Effector memory CD4-positive, alpha-beta T cell (primary cell): ENCODE data around the gene SSC5D.

Experiments used
- DNase-seq, 3 donors: peaks; one replicate each; pipeline ENCODE4 v3.0.0-alpha.2; 2020
- H3K27ac ChIP-seq: 2 replicates; pipeline ENCODE4 v1.7.0; 2013; ENCODE audit warnings: mild to moderate bottlenecking, low read length, moderate library complexity; ENCODE audit not compliant: insufficient read depth, poor library complexity, severe bottlenecking
- H3K27me3 ChIP-seq: replicated peaks from 2 replicates; pipeline ENCODE4 v1.7.0; 2013; ENCODE audit warnings: mild to moderate bottlenecking, low read length; ENCODE audit not compliant: insufficient read depth, control insufficient read depth, poor library complexity, severe bottlenecking
- H3K36me3 ChIP-seq: 2 replicates; pipeline ENCODE4 v1.7.0; 2013; ENCODE audit warnings: mild to moderate bottlenecking, low read length, moderate library complexity; ENCODE audit not compliant: control insufficient read depth, insufficient read depth
- H3K4me1 ChIP-seq: 2 replicates; pipeline ENCODE4 v1.7.0; 2013; ENCODE audit warnings: low read length, mild to moderate bottlenecking; ENCODE audit not compliant: control insufficient read depth, insufficient read depth, poor library complexity, severe bottlenecking
- H3K4me3 ChIP-seq: 2 replicates; pipeline ENCODE4 v1.7.0; 2013; ENCODE audit warnings: low read length, low read depth, mild to moderate bottlenecking; ENCODE audit not compliant: insufficient read depth, poor library complexity, severe bottlenecking
- H3K9me3 ChIP-seq: 2 replicates; pipeline ENCODE4 v1.7.0; 2013; ENCODE audit warnings: mild to moderate bottlenecking, low read length, moderate library complexity; ENCODE audit not compliant: control insufficient read depth

The SSC5D gene

GRCh38 chr19:55488986-55489710 lies 912 bp downstream of the SSC5D start:
- Histone ChIP-seq H3K27ac (no peak overlapping the region), H3K4me3 (no peak overlapping the region), H3K36me3 (no peaks in the 10 kb centered on the region), H3K4me1 (peaks cover 13% of the 10 kb centered on the region), H3K9me3 (no peaks in the 10 kb centered on the region), H3K27me3 (no peaks in the 10 kb centered on the region)
- DNase-seq, result no peak

GRCh38 chr19:55489711-55490477 lies 1.7 kb downstream of the SSC5D start:
- no peaks in the 10 kb centered on the region for H3K27me3 ChIP-seq
- DNase-seq, result no peak
- peaks cover 6% of the 10 kb centered on the region for H3K4me1 ChIP-seq
- no peak overlapping the region for H3K27ac ChIP-seq
- H3K4me3 ChIP-seq, result no peak overlapping the region
- no peaks in the 10 kb centered on the region for H3K9me3 ChIP-seq
- H3K36me3 ChIP-seq, result no peaks in the 10 kb centered on the region

GRCh38 chr19:55490478-55491432 lies 2.5 kb downstream of the SSC5D start:
- no peak overlapping the region for H3K27ac ChIP-seq
- H3K4me3 ChIP-seq, result no peak overlapping the region
- no peaks in the 10 kb centered on the region for H3K4me1 ChIP-seq
- H3K36me3 ChIP-seq, result no peaks in the 10 kb centered on the region
- H3K9me3 ChIP-seq, result no peaks in the 10 kb centered on the region
- no peak for DNase-seq
- no peaks in the 10 kb centered on the region for H3K27me3 ChIP-seq

- no peaks in the 10 kb centered on the region for H3K9me3 ChIP-seq
- H3K27me3 ChIP-seq, result no peaks in the 10 kb centered on the region
- no peak overlapping the region for H3K4me3 ChIP-seq
- H3K36me3 ChIP-seq, result no peaks in the 10 kb centered on the region
- no peak overlapping the region for H3K27ac ChIP-seq
- no peaks in the 10 kb centered on the region for H3K4me1 ChIP-seq
- DNase-seq, result no peak
Observed at GRCh38 chr19:55491546-55492360, 3.5 kb downstream of the SSC5D start.

GRCh38 chr19:55492362-55492944 lies 4.2 kb downstream of the SSC5D start:
- H3K4me3 ChIP-seq, result no peak overlapping the region
- no peak for DNase-seq
- no peaks in the 10 kb centered on the region for H3K27me3 ChIP-seq
- H3K36me3 ChIP-seq, result no peaks in the 10 kb centered on the region
- H3K27ac ChIP-seq, result no peak overlapping the region
- no peaks in the 10 kb centered on the region for H3K4me1 ChIP-seq
- no peaks in the 10 kb centered on the region for H3K9me3 ChIP-seq

- DNase-seq, result no peak
- no peaks in the 10 kb centered on the region for H3K36me3 ChIP-seq
- no peaks in the 10 kb centered on the region for H3K9me3 ChIP-seq
- no peak overlapping the region for H3K4me3 ChIP-seq
- no peaks in the 10 kb centered on the region for H3K4me1 ChIP-seq
- no peak overlapping the region for H3K27ac ChIP-seq
- H3K27me3 ChIP-seq, result no peaks in the 10 kb centered on the region
Observed at GRCh38 chr19:55493052-55493644, 4.9 kb downstream of the SSC5D start.

- no peak overlapping the region for H3K27ac ChIP-seq
- H3K4me3 ChIP-seq, result no peak overlapping the region
- no peaks in the 10 kb centered on the region for H3K27me3 ChIP-seq
- H3K4me1 ChIP-seq, result no peaks in the 10 kb centered on the region
- H3K36me3 ChIP-seq, result no peaks in the 10 kb centered on the region
- no peak for DNase-seq
- no peaks in the 10 kb centered on the region for H3K9me3 ChIP-seq
Observed at GRCh38 chr19:55493645-55494171, 5.5 kb downstream of the SSC5D start.

GRCh38 chr19:55494172-55494761 lies 6.0 kb downstream of the SSC5D start:
- no peak overlapping the region for H3K4me3 ChIP-seq
- no peak overlapping the region for H3K27ac ChIP-seq
- H3K36me3 ChIP-seq, result no peaks in the 10 kb centered on the region

More at GRCh38 chr19:55494172-55494761, 6.0 kb downstream of the SSC5D start:
- Histone ChIP-seq H3K9me3 (no peaks in the 10 kb centered on the region), H3K4me1 (no peaks in the 10 kb centered on the region), H3K27me3 (no peaks in the 10 kb centered on the region)
- DNase-seq, result no peak
